GM12891 (cell line): Measurements from ENCODE around the gene SHB.

ENCODE experiments used
- POLR2A ChIP-seq: IDR thresholded peaks from 2 replicates; pipeline ENCODE4 v1.6.1; 2011; ENCODE audit warnings: low read depth, low read length, control low read depth
- POLR2AphosphoS5 ChIP-seq: IDR thresholded peaks from 2 replicates; pipeline ENCODE4 v1.6.1; 2011; ENCODE audit warnings: low read depth, low read length, control low read depth
- SPI1 ChIP-seq: IDR thresholded peaks from 2 replicates; pipeline ENCODE4 v1.6.1; 2011; ENCODE audit warnings: low read depth, low read length, control low read depth
- TAF1 ChIP-seq: IDR thresholded peaks from 2 replicates; pipeline ENCODE4 v1.6.1; 2011; ENCODE audit warnings: low read depth, low read length, control low read depth

- TF ChIP-seq POLR2A (no peak), POLR2AphosphoS5 (no peak), SPI1 (no peak), TAF1 (no peak)
Measured at GRCh38 chr9:37957664-37957953, 111.4 kb downstream of the SHB start.
